BJ (cell line): Measurements from ENCODE around the gene DRAM1. TPM values are rescaled to one million over a fixed set of nuclear protein-coding genes. Genes with fewer than 3 reads are reported as not detected.

Source experiments
- CTCF ChIA-PET: fragments of 350-600 bp; formaldehyde crosslinking; extraction: SDS; loops from one replicate; lab custom pipeline; 2021; ENCODE audit warnings: antibody characterized with exemption, inconsistent platforms; lab: Yijun Ruan, JAX
- POLR2A ChIA-PET: fragments of 300-600 bp; sonication (Branson Sonifier 250); formaldehyde crosslinking; extraction: SDS; loops from one replicate; lab custom pipeline; 2021; ENCODE audit warnings: antibody characterized with exemption; lab: Charles Lee
- DNase-seq: peaks from one replicate; pipeline ENCODE4 v3.0.0-alpha.2; 2011; ENCODE audit warnings: low read depth
- H3K27me3 ChIP-seq: 2 replicates; pipeline ENCODE4 v1.6.0; 2011; ENCODE audit warnings: low read length; ENCODE audit not compliant: control insufficient read depth, insufficient read depth
- H3K36me3 ChIP-seq: 2 replicates; pipeline ENCODE4 v1.5.1; 2011; ENCODE audit warnings: low read length; ENCODE audit not compliant: control insufficient read depth, insufficient read depth
- H3K4me3 ChIP-seq: 2 replicates; pipeline ENCODE4 v1.5.1; 2011; ENCODE audit warnings: low read depth, mild to moderate bottlenecking, control low read depth, low read length
- CTCF ChIP-seq: IDR thresholded peaks from 2 replicates; pipeline ENCODE4 v1.5.1; 2011; ENCODE audit warnings: low read depth, mild to moderate bottlenecking, control low read depth, inconsistent platforms, low read length, moderate library complexity; ENCODE audit not compliant: insufficient read depth
- polyA plus RNA-seq: library from polyadenylated mRNA; depleted of rRNA; stranded (reverse); fragments of >200 nt; gene quantifications from 2 replicates; pipeline ENCODE4 v1.2.3, GENCODE V29; 2011

The DRAM1 gene
- polyA plus RNA-seq, 1 experiment: 99.4 TPM

- H3K27me3 ChIP-seq: no peaks in the 10 kb centered on the region
- ChIA-PET POLR2A (no interaction called here), CTCF (interaction anchor here (0.8 to 4.4 kb wide), 6 partner anchors 9 to 81 kb away, joined by 4 to 39 read pairs (median 20); partner anchors contain the start of gene GNPTAB)
- TF ChIP-seq CTCF: no peak
- DNase-seq: no peak
- H3K36me3 ChIP-seq: no peaks in the 10 kb centered on the region
- H3K4me3 ChIP-seq: no peak overlapping the region
These were observed 36.3 kb upstream of the DRAM1 start for GRCh38 chr12:101841069-101841468.

DNA sequence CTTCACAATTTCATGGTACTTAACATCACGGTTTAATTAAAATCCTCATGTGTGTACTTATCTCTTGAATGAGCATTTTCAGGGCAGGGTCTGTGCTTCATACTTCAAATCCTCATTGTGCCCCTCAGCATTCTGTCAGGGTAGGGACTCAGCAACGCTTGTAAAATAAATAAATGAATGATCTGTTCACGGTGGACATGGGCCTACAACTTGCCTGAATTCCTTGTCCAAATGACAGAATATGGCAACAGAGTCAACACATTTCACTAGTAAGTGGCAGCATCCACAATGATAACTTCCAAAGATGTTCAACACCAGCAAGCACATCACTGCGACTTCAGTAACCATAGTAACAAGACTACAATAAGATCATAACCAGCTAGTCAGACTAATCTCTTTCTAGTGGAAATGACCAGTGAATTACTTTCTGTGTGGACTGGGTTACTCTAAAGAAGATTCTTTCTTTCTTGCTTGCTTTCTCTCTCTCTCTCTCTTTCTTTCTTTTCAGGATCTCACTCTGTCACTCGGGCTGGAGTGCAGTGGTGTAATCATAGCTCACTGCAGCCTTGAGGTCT lies 32.2 kb upstream of the DRAM1 start:
- CTCF ChIA-PET: no interaction called here
- no peak for DNase-seq
- no peak for TF ChIP-seq CTCF

GRCh38 chr12:101847325-101847724 lies 30.1 kb upstream of the DRAM1 start:
- no peak for TF ChIP-seq CTCF
- H3K4me3 ChIP-seq: no peak overlapping the region
- DNase-seq: no peak
- POLR2A ChIA-PET: no interaction called here
- CTCF ChIA-PET: interaction anchor here (1.1 to 2.0 kb wide), 2 partner anchors 7 to 16 kb away, joined by 3 to 11 read pairs; partner anchors contain the start of gene GNPTAB
- H3K27me3 ChIP-seq: no peaks in the 10 kb centered on the region
- no peaks in the 10 kb centered on the region for H3K36me3 ChIP-seq

More for the DNA sequence above, 32.2 kb upstream of the DRAM1 start:
- H3K4me3 ChIP-seq: no peak overlapping the region
- POLR2A ChIA-PET: no interaction called here
- H3K36me3 ChIP-seq: no peaks in the 10 kb centered on the region
- H3K27me3 ChIP-seq: no peaks in the 10 kb centered on the region

GRCh38 chr12:101850199-101850598 lies 27.2 kb upstream of the DRAM1 start:
- Histone ChIP-seq H3K27me3 (no peaks in the 10 kb centered on the region), H3K36me3 (no peaks in the 10 kb centered on the region), H3K4me3 (no peak overlapping the region)
- CTCF ChIA-PET: interaction anchor here (2.8 kb wide), 1 partner anchor 10 kb away, joined by 22 read pairs; no protein-coding TSS in a partner anchor
- DNase-seq: no peak
- POLR2A ChIA-PET: no interaction called here
- TF ChIP-seq CTCF: no peak

- POLR2A ChIA-PET: interaction anchor here (0.7 kb wide), 1 partner anchor 43 kb away, joined by 5 read pairs; no protein-coding TSS in a partner anchor
These were observed 24.4 kb upstream of the DRAM1 start for GRCh38 chr12:101852998-101853397.

More at GRCh38 chr12:101852998-101853397, 24.4 kb upstream of the DRAM1 start:
- DNase-seq: no peak
- no peaks in the 10 kb centered on the region for H3K36me3 ChIP-seq
- H3K4me3 ChIP-seq: no peak overlapping the region
- no peak for TF ChIP-seq CTCF
- no peaks in the 10 kb centered on the region for H3K27me3 ChIP-seq
- CTCF ChIA-PET: no interaction called here
